ENCODE data around the gene COLEC11. TPM values are rescaled to one million over a fixed set of nuclear protein-coding genes. Genes with fewer than 3 reads are reported as not detected.
"Not testable (repeated sequence)": the region's sequence is repeated elsewhere in the genome, so short reads cannot be mapped to it uniquely, and the experiment has no call there.

Gene COLEC11
- total and polyA plus RNA-seq, 2 donors (not counting 1 experiment from before 2014, with no cell fraction given) = not detected

GRCh38 chr2:3616435-3617197, 21.7 kb downstream of the COLEC11 start:
- not testable (repeated sequence) for H3K27me3 Mint-ChIP-seq, H3K4me1 Mint-ChIP-seq

GRCh38 chr2:3617198-3617890, 22.4 kb downstream of the COLEC11 start:
- Histone ChIP-seq H3K9ac (ENCODE audit: low read length) (no peak overlapping the region), H2AFZ (ENCODE audit: insufficient read depth, low read depth, low read length, poor library complexity, severe bottlenecking) (no peak overlapping the region), H3K4me2 (replicated peaks; ENCODE audit: low read depth, low read length, poor library complexity, severe bottlenecking) (no peak overlapping the region), H3K4me3 (ENCODE audit: control extremely low read depth in 1 of 5, extremely low read depth in 1 of 5, insufficient read depth in 1 of 5, low read depth in 2 of 5, low read length in 4 of 5) (no peak overlapping the region), H3K79me2 (ENCODE audit: control insufficient read depth, insufficient read depth, low read length) (no peaks in the 10 kb centered on the region), H3K9me3 (ENCODE audit: control extremely low read depth in 1 of 3, control insufficient read depth in 2 of 3, insufficient read depth in 1 of 3, low read length in 2 of 3) (peaks cover 0 to 33% (median 4%) of the 10 kb centered on the region in 3 donors), H4K20me1 (ENCODE audit: control insufficient read depth, insufficient read depth, low read length, poor library complexity, severe bottlenecking) (no peaks in the 10 kb centered on the region), H3K27me3 (replicated peaks in 1 of 4; ENCODE audit: control extremely low read depth in 1 of 4, control insufficient read depth in 3 of 4, insufficient read depth in 4 of 4, low read length in 3 of 4) (peaks cover 0 to 2% (median 0%) of the 10 kb centered on the region in 4 experiments), H3K36me3 (replicated peaks in 1 of 2; ENCODE audit: control extremely low read depth in 1 of 2, control insufficient read depth in 1 of 2, extremely low read depth in 1 of 2, insufficient read depth in 2 of 2, low read length in 1 of 2) (no peaks in the 10 kb centered on the region), H3K27ac (ENCODE audit: low read length in 2 of 2) (no peak overlapping the region), H3K4me1 (ENCODE audit: control insufficient read depth in 2 of 2, insufficient read depth in 2 of 2, low read length in 2 of 2) (no peaks in the 10 kb centered on the region)
- Mint-ChIP-seq H3K27ac (no peak overlapping the region), H3K9me3 (ENCODE audit: insufficient read depth) (peaks cover 5% of the 10 kb centered on the region), H3K4me3 (no peak overlapping the region), H3K27me3 (peaks cover 4% of the 10 kb centered on the region), H3K4me1 (no peaks in the 10 kb centered on the region)
- TF ChIP-seq CTCF (IDR thresholded peaks at IDR 0.05) (no peak), EZH2 (IDR thresholded peaks at IDR 0.05; ENCODE audit: borderline replicate concordance, insufficient read depth, low read depth, low read length, poor library complexity, severe bottlenecking) (no peak)
- ATAC-seq (ENCODE audit: low read depth) = no peak
- no peak for DNase-seq
- intact Hi-C loops (cut with micrococcal nuclease) = no loop called here
- POLR2A ChIA-PET = no interaction called here
- 97% methylated on average over 8 of the region's 21 CpGs for WGBS (ENCODE audit: insufficient coverage)
- CTCF ChIA-PET = no interaction called here

More at GRCh38 chr2:3616435-3617197, 21.7 kb downstream of the COLEC11 start:
- H3K4me3 ChIP-seq (ENCODE audit: control extremely low read depth in 1 of 5, extremely low read depth in 1 of 5, insufficient read depth in 1 of 5, low read depth in 2 of 5, low read length in 4 of 5); H3K27me3 ChIP-seq (replicated peaks in 1 of 4; ENCODE audit: control extremely low read depth in 1 of 4, control insufficient read depth in 3 of 4, insufficient read depth in 4 of 4, low read length in 3 of 4); H3K27ac ChIP-seq (ENCODE audit: low read length in 2 of 2); intact Hi-C loops (cut with micrococcal nuclease); H3K4me2 ChIP-seq (replicated peaks; ENCODE audit: low read depth, low read length, poor library complexity, severe bottlenecking); H3K79me2 ChIP-seq (ENCODE audit: control insufficient read depth, insufficient read depth, low read length); H3K4me1 ChIP-seq (ENCODE audit: control insufficient read depth in 2 of 2, insufficient read depth in 2 of 2, low read length in 2 of 2); H3K4me3 Mint-ChIP-seq; H4K20me1 ChIP-seq (ENCODE audit: control insufficient read depth, insufficient read depth, low read length, poor library complexity, severe bottlenecking); H3K9ac ChIP-seq (ENCODE audit: low read length); DNase-seq; ATAC-seq (ENCODE audit: low read depth); H3K9me3 Mint-ChIP-seq (ENCODE audit: insufficient read depth); POLR2A ChIA-PET; H3K27ac Mint-ChIP-seq; H2AFZ ChIP-seq (ENCODE audit: insufficient read depth, low read depth, low read length, poor library complexity, severe bottlenecking); H3K36me3 ChIP-seq (replicated peaks in 1 of 2; ENCODE audit: control extremely low read depth in 1 of 2, control insufficient read depth in 1 of 2, extremely low read depth in 1 of 2, insufficient read depth in 2 of 2, low read length in 1 of 2): not testable (repeated sequence)
- CTCF ChIA-PET = interaction anchor here (0.7 kb wide), 1 partner anchor 162 kb away, joined by 4 read pairs; no protein-coding TSS in a partner anchor
- 94% methylated on average over 20 of the region's 25 CpGs for WGBS (ENCODE audit: insufficient coverage)
- peaks cover 0 to 34% (median 3%) of the 10 kb centered on the region in 3 donors for H3K9me3 ChIP-seq (ENCODE audit: control extremely low read depth in 1 of 3, control insufficient read depth in 2 of 3, insufficient read depth in 1 of 3, low read length in 2 of 3)

Data from B cell (primary cell).